Bronchial epithelial cell (primary cell): ENCODE results near the gene VPS26C. TPM values are rescaled to one million over a fixed set of nuclear protein-coding genes. Genes with fewer than 3 reads are reported as not detected.

Experiments used
- DNase-seq: peaks from one replicate; pipeline ENCODE4 v3.0.0-alpha.2; 2010; ENCODE audit warnings: low read depth
- FAIRE-seq: peaks from 2 replicates; lab custom pipeline; 2011; peaks lifted over from hg19 to GRCh38; lab: Jason Lieb, UNC
- H3K27me3 ChIP-seq: 2 replicates; pipeline ENCODE4 v1.5.1; 2011; ENCODE audit warnings: low read length; ENCODE audit not compliant: control insufficient read depth, insufficient read depth
- H3K36me3 ChIP-seq: 2 replicates; pipeline ENCODE4 v1.5.1; 2011; ENCODE audit warnings: low read length; ENCODE audit not compliant: control insufficient read depth, insufficient read depth
- H3K4me3 ChIP-seq: 2 replicates; pipeline ENCODE4 v1.5.1; 2011; ENCODE audit warnings: mild to moderate bottlenecking, low read depth, low read length, control low read depth
- CTCF ChIP-seq: IDR thresholded peaks from 2 replicates; pipeline ENCODE4 v1.5.1; 2011; ENCODE audit warnings: mild to moderate bottlenecking, moderate library complexity, low read length, control low read depth, inconsistent platforms; ENCODE audit not compliant: insufficient read depth, severe bottlenecking
- total RNA-seq: library from RNA; depleted of rRNA; stranded (reverse); fragments of >200 nt; gene quantifications from 2 replicates; pipeline ENCODE4 v1.2.1, GENCODE V29; 2014

The VPS26C gene
- total RNA-seq, 1 donor from 2014 or later = 50.5 TPM

- Histone ChIP-seq H3K36me3 (peaks cover 22% of the 10 kb centered on the region), H3K4me3 (no peak overlapping the region), H3K27me3 (no peaks in the 10 kb centered on the region)
- DNase-seq (no peak), FAIRE-seq (no peak)
- TF ChIP-seq CTCF = no peak
Measured at GRCh38 chr21:37232274-37233018, 34.7 kb downstream of the VPS26C start.

GRCh38 chr21:37231671-37232070, 35.5 kb downstream of the VPS26C start:
- H3K36me3 ChIP-seq = peaks cover 28% of the 10 kb centered on the region
- H3K27me3 ChIP-seq = no peaks in the 10 kb centered on the region
- no peak for FAIRE-seq

GRCh38 chr21:37231249-37231645, 35.9 kb downstream of the VPS26C start:
- no peak for FAIRE-seq
- Histone ChIP-seq H3K27me3 (no peaks in the 10 kb centered on the region), H3K36me3 (peaks cover 28% of the 10 kb centered on the region), H3K4me3 (no peak overlapping the region)
- TF ChIP-seq CTCF = no peak
- no peak for DNase-seq

More at GRCh38 chr21:37231671-37232070, 35.5 kb downstream of the VPS26C start:
- no peak for TF ChIP-seq CTCF
- DNase-seq = no peak
- no peak overlapping the region for H3K4me3 ChIP-seq

- TF ChIP-seq CTCF = no peak
- Histone ChIP-seq H3K27me3 (no peaks in the 10 kb centered on the region), H3K4me3 (no peak overlapping the region), H3K36me3 (peaks cover 31% of the 10 kb centered on the region)
- DNase-seq (no peak), FAIRE-seq (no peak)
Measured at GRCh38 chr21:37230632-37231248, 36.4 kb downstream of the VPS26C start.

GRCh38 chr21:37228003-37228400, 39.1 kb downstream of the VPS26C start:
- H3K27me3 ChIP-seq = no peaks in the 10 kb centered on the region
- H3K36me3 ChIP-seq = peaks cover 41% of the 10 kb centered on the region
- TF ChIP-seq CTCF = no peak
- no peak for DNase-seq
- FAIRE-seq = no peak
- H3K4me3 ChIP-seq = no peak overlapping the region
